Amygdala (tissue), 56 donors: ENCODE results near the gene STRN.
"Not testable (repeated sequence)": the region's sequence is repeated elsewhere in the genome, so short reads cannot be mapped to it uniquely, and the experiment has no call there.

Experiments
- DNase-seq, 56 donors: peaks; one replicate each; lab custom pipeline; 2025; lab: John Stamatoyannopoulos, UW

Gene STRN

GRCh38 chr2:36964496-36965058 is 1.8 kb downstream of the STRN start:
- no peak for DNase-seq

- no peak for DNase-seq
These were observed 2.6 kb downstream of the STRN start for GRCh38 chr2:36963734-36964133.

DNA sequence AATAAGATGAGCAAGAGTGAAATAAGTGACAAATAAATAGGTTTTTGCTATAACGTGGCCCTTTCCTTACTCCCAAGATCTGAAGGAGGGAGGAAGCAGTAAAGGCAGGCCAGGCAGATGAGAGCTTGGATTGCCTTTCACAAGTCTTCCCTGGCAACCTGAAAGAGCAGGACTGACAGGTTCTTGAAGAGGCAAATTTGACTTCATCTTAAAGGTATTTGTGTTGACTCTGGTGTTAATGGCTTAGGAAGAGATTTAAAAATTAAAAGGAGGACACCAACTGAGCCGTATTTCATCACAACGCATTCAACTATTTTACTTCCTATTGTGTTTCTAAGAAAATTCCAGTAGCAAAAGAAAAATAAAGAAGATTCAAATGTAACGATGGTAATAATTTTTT is 3.2 kb downstream of the STRN start:
- DNase-seq = no peak

DNA sequence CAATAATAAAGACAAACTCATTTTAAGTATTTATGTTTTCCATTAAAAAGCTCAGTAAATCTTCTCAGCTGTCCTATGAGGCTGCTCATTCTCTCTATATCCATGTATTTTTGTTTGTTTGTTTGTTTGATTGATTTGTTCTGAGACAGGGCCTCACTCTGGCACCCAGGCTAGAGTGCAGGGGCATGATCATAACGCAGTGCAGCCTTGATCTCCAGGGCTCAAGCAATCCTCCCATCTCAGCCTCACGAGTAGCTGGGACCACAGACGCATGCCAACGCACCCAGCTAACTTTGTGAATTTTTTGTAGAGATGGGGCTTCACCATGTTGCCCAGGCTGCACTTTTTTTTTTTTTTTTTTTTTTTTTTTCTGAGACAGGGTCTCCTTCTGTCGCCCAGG is 5.6 kb downstream of the STRN start:
- no peak for DNase-seq

GRCh38 chr2:36960005-36960675 is 6.2 kb downstream of the STRN start:
- no peak for DNase-seq

DNA sequence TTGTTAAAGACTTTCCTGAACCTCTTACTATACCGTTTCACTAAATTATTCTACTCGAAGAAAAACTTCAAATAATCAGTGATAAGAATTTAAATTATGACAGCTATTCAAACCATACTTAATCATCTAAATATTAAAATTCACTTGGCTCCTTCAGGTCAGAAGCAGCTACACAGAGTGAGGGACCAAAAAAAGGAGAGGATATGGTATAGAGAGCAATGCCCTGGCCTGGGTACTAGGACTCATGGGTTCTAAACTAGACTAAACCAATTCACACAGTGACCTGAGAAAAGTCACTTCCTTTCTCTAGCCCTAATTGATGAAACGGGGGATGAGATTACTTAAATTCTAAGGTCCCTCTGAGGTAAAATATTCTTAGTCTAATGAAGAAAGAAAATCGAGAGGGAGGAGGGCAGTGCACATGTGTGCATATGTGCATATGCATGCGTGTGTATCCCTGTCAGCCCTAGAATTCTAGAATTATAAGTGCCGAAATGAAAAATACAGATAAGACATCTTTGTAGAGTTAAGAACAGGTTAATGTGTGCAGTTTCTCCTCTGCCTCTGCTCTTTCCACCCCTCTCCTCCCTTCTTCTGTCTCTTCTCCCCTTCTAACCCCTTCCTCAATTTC is 11.2 kb downstream of the STRN start:
- DNase-seq = no peak

- DNase-seq = no peak
These were observed 13.6 kb downstream of the STRN start for GRCh38 chr2:36952748-36953197.

DNA sequence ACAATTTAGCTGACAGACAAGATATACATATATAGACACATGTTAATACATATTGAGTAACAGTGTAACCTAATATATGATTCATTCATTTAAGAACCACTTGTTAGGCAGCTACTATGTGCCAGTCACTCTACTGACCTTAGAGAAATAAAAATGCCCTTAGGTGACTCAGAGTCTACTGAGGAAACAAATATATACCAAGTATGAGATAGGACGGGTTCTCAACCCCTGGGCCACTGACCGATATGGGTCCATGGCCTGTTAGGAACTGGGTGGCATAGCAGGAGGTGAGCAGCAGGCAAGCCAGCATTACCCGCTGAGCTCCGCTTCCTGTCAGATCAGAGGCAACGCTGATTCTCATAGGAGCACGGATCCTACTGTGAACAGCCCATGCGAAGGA is 14.8 kb downstream of the STRN start:
- DNase-seq = no peak

DNA sequence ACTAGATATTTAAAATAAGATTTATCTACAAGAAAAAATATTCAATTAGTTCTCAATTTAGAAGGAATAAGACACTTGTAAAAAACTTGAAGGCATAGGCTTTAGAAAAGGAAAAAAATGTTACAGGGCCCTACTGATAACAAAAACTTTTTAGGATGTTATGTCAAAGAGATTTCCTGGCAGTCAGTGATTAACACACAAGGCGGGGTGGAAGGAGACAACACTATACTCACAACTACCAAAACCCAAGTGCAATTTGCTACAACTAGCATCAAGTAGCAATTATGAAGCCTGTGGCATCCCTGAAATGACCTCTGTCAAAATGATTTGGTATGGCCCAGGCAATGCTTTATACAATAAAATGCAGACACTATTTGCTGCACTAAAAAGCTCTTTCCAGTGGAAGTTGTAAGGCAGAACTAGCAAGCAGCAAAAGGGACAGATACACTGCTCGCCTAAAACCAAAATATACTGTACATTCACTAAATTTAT is 15.3 kb downstream of the STRN start:
- no peak for DNase-seq

GRCh38 chr2:36949845-36950244 is 16.5 kb downstream of the STRN start:
- no peak for DNase-seq

DNA sequence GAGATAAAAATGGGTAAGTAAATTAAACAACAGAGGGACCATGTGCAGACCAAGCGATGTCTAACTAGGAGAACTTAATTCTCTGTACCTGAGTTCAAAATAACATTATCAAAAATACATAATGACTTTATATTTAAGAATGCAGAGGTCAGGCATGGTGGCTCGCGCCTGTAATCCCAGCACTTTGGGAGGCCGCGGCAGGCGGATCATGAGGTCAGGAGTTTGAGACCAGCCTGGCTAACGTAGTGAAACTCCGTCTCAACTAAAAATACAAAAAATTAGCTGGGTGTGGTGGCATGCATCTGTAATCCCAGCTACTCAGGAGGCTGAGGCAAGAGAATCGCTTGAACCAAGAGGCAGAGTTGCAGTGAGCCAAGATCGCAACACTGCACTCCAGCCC is 21.1 kb downstream of the STRN start:
- not testable (repeated sequence) for DNase-seq

- no peak for DNase-seq
These were observed 24.5 kb downstream of the STRN start for GRCh38 chr2:36941867-36942266.

DNA sequence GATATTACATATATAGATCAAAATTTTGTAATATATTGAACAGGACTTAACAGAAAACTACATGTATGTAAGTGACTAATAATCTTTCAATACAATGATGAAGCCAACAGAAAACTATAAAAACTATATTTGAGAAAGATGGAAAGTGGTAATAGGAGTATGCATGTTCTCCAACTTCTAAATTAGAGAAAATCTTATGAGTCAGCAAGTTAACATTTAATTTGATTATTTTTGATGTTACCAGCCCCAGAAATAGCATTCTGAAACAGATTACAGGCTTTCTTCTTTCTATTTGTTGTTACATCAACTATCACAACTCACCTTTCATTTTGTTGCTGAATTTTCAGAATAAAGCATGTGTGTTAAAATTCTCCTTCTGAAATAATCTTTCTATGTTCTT is 29.8 kb downstream of the STRN start:
- not testable (repeated sequence) for DNase-seq

DNA sequence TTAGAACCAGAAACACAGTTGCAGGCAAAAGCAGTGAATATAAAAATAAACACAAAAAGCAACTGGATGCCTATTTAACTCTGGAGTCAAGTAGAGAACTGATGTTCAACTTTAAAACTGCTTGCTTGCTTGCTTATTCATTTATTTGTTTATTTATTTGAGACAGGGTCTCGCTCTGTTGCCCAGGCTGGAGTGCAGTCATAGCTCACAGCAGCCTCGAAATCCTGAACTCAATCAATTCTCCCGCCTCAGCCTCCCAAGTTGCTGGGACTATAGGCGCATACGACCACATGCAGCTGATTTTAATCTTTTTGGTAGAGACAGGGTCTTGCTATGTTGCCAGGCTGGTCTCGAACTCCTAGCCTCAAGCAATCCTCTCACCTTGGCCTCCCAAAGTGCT is 34.6 kb downstream of the STRN start:
- not testable (repeated sequence) for DNase-seq

- not testable (repeated sequence) for DNase-seq
These were observed 35.4 kb downstream of the STRN start for GRCh38 chr2:36930787-36931410.

- DNase-seq = not testable (repeated sequence)
These were observed 39.9 kb downstream of the STRN start for GRCh38 chr2:36926175-36927132.

DNA sequence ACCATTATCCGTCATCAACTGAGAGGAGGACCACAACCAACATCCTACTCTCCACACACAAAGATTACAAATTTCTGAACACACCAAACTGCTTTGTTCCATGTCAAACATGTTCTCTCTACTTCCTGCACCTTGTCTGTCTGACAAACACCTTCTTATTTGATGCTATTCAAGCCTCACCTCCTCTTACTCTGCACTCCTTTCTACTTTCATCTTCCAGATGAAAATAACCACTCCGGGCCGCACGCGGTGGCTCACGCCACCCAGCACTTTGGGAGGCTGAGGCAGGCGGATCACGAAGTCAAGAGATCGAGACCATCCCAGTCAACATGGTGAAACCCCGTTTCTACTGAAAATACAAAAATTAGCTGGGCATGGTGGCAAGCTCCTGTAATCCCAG is 43.7 kb downstream of the STRN start:
- not testable (repeated sequence) for DNase-seq

- no peak for DNase-seq
These were observed 44.4 kb downstream of the STRN start for GRCh38 chr2:36921984-36922383.

DNA sequence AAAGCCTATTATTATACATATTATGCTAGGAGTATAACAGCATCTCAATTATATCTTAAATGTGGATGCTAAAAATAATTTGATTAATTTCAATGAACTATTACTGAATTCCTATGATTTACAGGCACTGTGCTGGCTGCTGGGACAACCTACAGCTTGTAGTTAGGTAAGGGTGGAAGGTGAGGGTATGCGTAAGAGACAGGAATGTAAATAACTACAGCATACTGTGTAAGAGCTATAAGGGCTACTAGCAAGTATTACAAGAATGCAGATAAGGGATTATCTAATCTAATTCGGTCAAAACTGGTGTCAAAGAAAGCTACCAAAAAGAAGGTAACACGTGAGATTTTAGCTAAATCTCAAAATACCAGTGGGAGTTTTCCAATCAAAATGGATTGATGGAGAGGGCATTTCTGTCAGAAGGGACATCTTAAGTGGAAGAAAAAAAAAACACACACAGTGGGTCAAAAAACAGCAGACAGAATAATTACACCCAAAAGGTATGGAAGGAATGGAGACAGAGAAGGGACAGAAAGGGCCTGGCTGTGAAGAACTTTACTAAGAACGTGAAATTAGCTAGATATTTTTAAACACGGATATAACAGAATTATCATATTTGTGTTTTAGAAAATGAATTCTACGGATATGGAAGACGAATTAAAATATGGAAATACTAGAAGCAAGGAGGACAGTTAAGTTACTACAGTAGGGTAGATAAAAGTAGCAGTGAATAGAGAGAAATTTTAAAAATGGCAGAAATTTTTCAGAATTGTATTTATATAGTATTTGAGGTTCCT is 47.1 kb downstream of the STRN start:
- no peak for DNase-seq
